ENCODE results near the gene LCLAT1. TPM values are rescaled to one million over a fixed set of nuclear protein-coding genes. Genes with fewer than 3 reads are reported as not detected.

LCLAT1 gene
- total and polyA plus RNA-seq, 2 of the 4 experiments (the other 2 are of a cell fraction), result 7.5 to 11.5 TPM

- in situ Hi-C loops (cut with MboI; ENCODE audit: low sequenced_read_pairs) (no loop called here), intact Hi-C loops (cut with micrococcal nuclease) (no loop called here), dilution Hi-C loops (cut with HindIII; ENCODE audit: low sequenced_read_pairs, unreplicated experiment) (no loop called here)
- POLR2A ChIA-PET (ENCODE audit: unreplicated experiment), result no interaction called here
- no peak overlapping the region for H3K27ac ChIP-seq (ENCODE audit: insufficient read depth, low read length)
- H3K14ac ChIP-seq (replicated peaks; ENCODE audit: low read depth, low read length), result no peak overlapping the region
- CTCF ChIA-PET, result no interaction called here
- no peak overlapping the region for H4K8ac ChIP-seq (ENCODE audit: low read depth in 2 of 2, low read length in 2 of 2)
- no peak overlapping the region for H3K23ac ChIP-seq (ENCODE audit: low read depth, low read length)
- no peak overlapping the region for H2AFZ ChIP-seq (replicated peaks; ENCODE audit: low read length, poor library complexity)
- no peaks in the 10 kb centered on the region for H3K9me3 ChIP-seq (ENCODE audit: control insufficient read depth, insufficient read depth, low read length)
- no peak overlapping the region for H3K56ac ChIP-seq (ENCODE audit: extremely low read depth, insufficient read depth, low read length)
- H3K36me3 ChIP-seq (ENCODE audit: control insufficient read depth, insufficient read depth, low read length), result no peaks in the 10 kb centered on the region
- H2BK15ac ChIP-seq (ENCODE audit: low read depth, low read length), result no peak overlapping the region
- H3K4me2 ChIP-seq (ENCODE audit: low read depth, low read length), result no peak overlapping the region
- no peak overlapping the region for H3K4me3 ChIP-seq (ENCODE audit: insufficient read depth, low read depth, low read length)
- no peak overlapping the region for H3K18ac ChIP-seq (ENCODE audit: low read depth, low read length)
- H4K20me1 ChIP-seq (ENCODE audit: insufficient read depth, low read length), result peaks cover 4% of the 10 kb centered on the region; the same call in 1 of the 2 replicates
- no peak overlapping the region for H2BK20ac ChIP-seq (ENCODE audit: low read depth, low read length)
- no peak overlapping the region for H2AK5ac ChIP-seq (ENCODE audit: low read depth, low read length)
- TF ChIP-seq CTCF (conservative IDR thresholded peaks at IDR 0.05; ENCODE audit: low read depth, low read length), result no peak
- no peak for TF ChIP-seq RAD21 (IDR thresholded peaks at IDR 0.05; ENCODE audit: low read length)
- no peak for TF ChIP-seq CHD1 (IDR thresholded peaks at IDR 0.05; ENCODE audit: low read depth, low read length)
- TF ChIP-seq POLR2A (IDR thresholded peaks at IDR 0.05; ENCODE audit: low read depth, low read length), result no peak
- no peak for TF ChIP-seq RCOR1 (IDR thresholded peaks at IDR 0.05; ENCODE audit: insufficient replicate concordance, low read length)
- no peak for TF ChIP-seq ELK1 (IDR thresholded peaks at IDR 0.05; ENCODE audit: borderline replicate concordance, low read depth, low read length)
- TF ChIP-seq FOS (IDR thresholded peaks at IDR 0.05; ENCODE audit: low read depth, low read length), result no peak
- no peak for TF ChIP-seq RFX5 (IDR thresholded peaks at IDR 0.05; ENCODE audit: low read depth, low read length)
- no peak for TF ChIP-seq MAFK (IDR thresholded peaks at IDR 0.05; ENCODE audit: low read depth, low read length)
- no peak for TF ChIP-seq NFE2L2 (IDR thresholded peaks at IDR 0.05; ENCODE audit: low read depth, low read length)
- no peak for TF ChIP-seq CEBPB (IDR thresholded peaks at IDR 0.05; ENCODE audit: low read depth, low read length)
- no peak for TF ChIP-seq MXI1 (IDR thresholded peaks at IDR 0.05; ENCODE audit: borderline replicate concordance, low read depth, low read length)
- TF ChIP-seq MAZ (IDR thresholded peaks at IDR 0.05; ENCODE audit: borderline replicate concordance, low read depth, low read length), result no peak
- no peak for TF ChIP-seq SMC3 (IDR thresholded peaks at IDR 0.05; ENCODE audit: low read depth, low read length)
- peaks cover 5% of the 10 kb centered on the region for H3K9me1 ChIP-seq (ENCODE audit: insufficient read depth, low read length)
- H2BK120ac ChIP-seq (ENCODE audit: low read depth, low read length), result no peak overlapping the region
- H3K27me3 ChIP-seq (ENCODE audit: control insufficient read depth, insufficient read depth, low read length), result no peaks in the 10 kb centered on the region
- H2BK5ac ChIP-seq (ENCODE audit: low read depth, low read length, poor library complexity, severe bottlenecking), result no peak overlapping the region
- H3K79me1 ChIP-seq (ENCODE audit: low read depth in 1 of 2, low read length in 2 of 2), result peaks cover 24 to 43% of the 10 kb centered on the region in 2 experiments
- BruUV-seq (replicated peaks), result no TSS peak
- H4K5ac ChIP-seq (ENCODE audit: low read depth, low read length), result no peak overlapping the region
- H4K91ac ChIP-seq (ENCODE audit: insufficient read depth, low read depth, low read length), result no peak overlapping the region
- peaks cover 11% of the 10 kb centered on the region for H3K4me1 ChIP-seq (ENCODE audit: control insufficient read depth, insufficient read depth, low read length)
- H3K9ac ChIP-seq (ENCODE audit: low read depth, low read length), result no peak overlapping the region
- no peak overlapping the region for H3K4ac ChIP-seq (ENCODE audit: low read depth, low read length)
- ATAC-seq (ENCODE audit: low read depth) (no peak), DNase-seq (no peak)
- WGBS, 2 experiments (ENCODE audit: extremely low coverage in 2 of 2, insufficient read length in 1 of 2), result 80% methylated on average over 1 of the region's 1 CpG; no CpG with 5 or more reads in 1 of the 2 experiments
- no peak overlapping the region for H2AK9ac ChIP-seq (replicated peaks; ENCODE audit: low read depth, low read length, poor library complexity)
These were observed 44.2 kb downstream of the LCLAT1 start for GRCh38 chr2:30491225-30491624.
